CD4-positive, alpha-beta T cell treated with Interleukin-15 for 4 hours (primary cell): ENCODE results near the gene LRRFIP1.
"Not testable (repeated sequence)": the region's sequence is repeated elsewhere in the genome, so short reads cannot be mapped to it uniquely, and the experiment has no call there.

Source experiments
- DNase-seq: peaks from one replicate; pipeline ENCODE4 v3.0.0-alpha.2; 2020; ENCODE audit warnings: low spot score

Gene LRRFIP1

GRCh38 chr2:237745250-237745613 is 117.8 kb downstream of the LRRFIP1 start:
- DNase-seq: no peak

GRCh38 chr2:237746302-237747080 is 119.1 kb downstream of the LRRFIP1 start:
- no peak for DNase-seq

- DNase-seq: no peak
Measured at GRCh38 chr2:237747189-237747588, 119.8 kb downstream of the LRRFIP1 start.

GRCh38 chr2:237749002-237749401 is 121.6 kb downstream of the LRRFIP1 start:
- DNase-seq: no peak

- DNase-seq: no peak
Measured at GRCh38 chr2:237749961-237750360, 122.6 kb downstream of the LRRFIP1 start.

GRCh38 chr2:237750441-237750840 is 123.1 kb downstream of the LRRFIP1 start:
- not testable (repeated sequence) for DNase-seq

GRCh38 chr2:237752761-237753165 is 125.4 kb downstream of the LRRFIP1 start:
- peak; percentile 34 for DNase-seq

- no peak for DNase-seq
Measured at GRCh38 chr2:237754182-237754581, 126.8 kb downstream of the LRRFIP1 start.

GRCh38 chr2:237754626-237755248 is 127.3 kb downstream of the LRRFIP1 start:
- no peak for DNase-seq

GRCh38 chr2:237757616-237758015 is 130.2 kb downstream of the LRRFIP1 start:
- no peak for DNase-seq

- DNase-seq: no peak
Measured at GRCh38 chr2:237758185-237758584, 130.8 kb downstream of the LRRFIP1 start.

- no peak for DNase-seq
Measured at GRCh38 chr2:237759176-237759575, 131.8 kb downstream of the LRRFIP1 start.

- DNase-seq: no peak
Measured at GRCh38 chr2:237760506-237761502, 133.4 kb downstream of the LRRFIP1 start.

- DNase-seq: not testable (repeated sequence)
Measured at GRCh38 chr2:237762291-237763182, 135.2 kb downstream of the LRRFIP1 start.

- no peak for DNase-seq
Measured at GRCh38 chr2:237763812-237764211, 136.4 kb downstream of the LRRFIP1 start.

GRCh38 chr2:237765122-237765521 is 137.7 kb downstream of the LRRFIP1 start:
- not testable (repeated sequence) for DNase-seq

- DNase-seq: no peak
Measured at GRCh38 chr2:237765875-237766274, 138.5 kb downstream of the LRRFIP1 start.

GRCh38 chr2:237766340-237766739 is 139.0 kb downstream of the LRRFIP1 start:
- no peak for DNase-seq

GRCh38 chr2:237772513-237772912 is 145.1 kb downstream of the LRRFIP1 start:
- no peak for DNase-seq

- no peak for DNase-seq
Measured at GRCh38 chr2:237773826-237774225, 146.4 kb downstream of the LRRFIP1 start.

- DNase-seq: peak; percentile 35
Measured at GRCh38 chr2:237774811-237775553, 147.6 kb downstream of the LRRFIP1 start.
